Measurements from ENCODE around the gene MEIS2. TPM values are rescaled to one million over a fixed set of nuclear protein-coding genes. Genes with fewer than 3 reads are reported as not detected.
A peak's percentile ranks its signal among the peaks of the same experiment; 100 is the strongest.

The MEIS2 gene
- total and polyA plus RNA-seq, 2 of the 13 experiments (the other 11 are each of a cell fraction or from before 2014, with no cell fraction given): 10.7 to 12.4 TPM

- TF ChIP-seq FOXA1 (IDR thresholded peaks at IDR 0.05) (no peak), FOXA1 (CRISPR knock-in tag; IDR thresholded peaks at IDR 0.05) (no peak), ZNF773 (CRISPR knock-in tag; IDR thresholded peaks at IDR 0.05; ENCODE audit: borderline replicate concordance) (no peak), SATB2 (CRISPR knock-in tag; IDR thresholded peaks at IDR 0.05) (no peak), NFE2L1 (CRISPR knock-in tag; IDR thresholded peaks at IDR 0.05; ENCODE audit: borderline replicate concordance) (no peak), ESRRA (CRISPR knock-in tag; IDR thresholded peaks at IDR 0.05; ENCODE audit: low read depth) (no peak), HNRNPLL (IDR thresholded peaks at IDR 0.05; ENCODE audit: low read depth, low read length, poor library complexity, severe bottlenecking) (no peak), SAFB2 (CRISPR knock-in tag; IDR thresholded peaks at IDR 0.05; ENCODE audit: borderline replicate concordance, low read depth) (no peak), ZNF224 (CRISPR knock-in tag; IDR thresholded peaks at IDR 0.05) (no peak), MED1 (CRISPR knock-in tag; IDR thresholded peaks at IDR 0.05) (no peak), ZNF335 (CRISPR knock-in tag; IDR thresholded peaks at IDR 0.05) (no peak), TBL1XR1 (IDR thresholded peaks at IDR 0.05; ENCODE audit: borderline replicate concordance, low read length, partially characterized antibody) (peak; percentile 28), RCOR2 (CRISPR knock-in tag; IDR thresholded peaks at IDR 0.05) (no peak), BHLHE40 (IDR thresholded peaks at IDR 0.05; ENCODE audit: low read length) (no peak), ZNF713 (CRISPR knock-in tag; IDR thresholded peaks at IDR 0.05) (no peak), FOXA3 (CRISPR knock-in tag; IDR thresholded peaks at IDR 0.05) (no peak), ZNF30 (CRISPR knock-in tag; IDR thresholded peaks at IDR 0.05) (no peak), KLF15 (CRISPR knock-in tag; IDR thresholded peaks at IDR 0.05; ENCODE audit: borderline replicate concordance) (no peak), ZNF792 (CRISPR knock-in tag; IDR thresholded peaks at IDR 0.05) (no peak), CCDC6 (CRISPR knock-in tag; IDR thresholded peaks at IDR 0.05) (no peak), ZNF350 (CRISPR knock-in tag; IDR thresholded peaks at IDR 0.05; ENCODE audit: borderline replicate concordance, low read depth) (no peak), TMF1 (CRISPR knock-in tag; IDR thresholded peaks at IDR 0.05; ENCODE audit: low read depth) (no peak), ZSCAN31 (CRISPR knock-in tag; IDR thresholded peaks at IDR 0.05; ENCODE audit: low read depth) (no peak), KAT2B (IDR thresholded peaks at IDR 0.05; ENCODE audit: borderline replicate concordance, low read depth, low read length) (no peak), ZNF367 (CRISPR knock-in tag; IDR thresholded peaks at IDR 0.05; ENCODE audit: borderline replicate concordance) (no peak), ZNF878 (CRISPR knock-in tag; IDR thresholded peaks at IDR 0.05) (no peak), REPIN1 (CRISPR knock-in tag; IDR thresholded peaks at IDR 0.05; ENCODE audit: borderline replicate concordance, low read depth) (no peak), FOXK1 (CRISPR knock-in tag; IDR thresholded peaks at IDR 0.05; ENCODE audit: borderline replicate concordance, low read depth) (0 out of 2 replicates have a peak, but pooled peaks have one; percentile 7)
- TF ChIP-seq, protein P1, sequence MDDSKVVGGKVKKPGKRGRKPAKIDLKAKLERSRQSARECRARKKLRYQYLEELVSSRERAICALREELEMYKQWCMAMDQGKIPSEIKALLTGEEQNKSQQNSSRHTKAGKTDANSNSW (CRISPR knock-in tag; IDR thresholded peaks at IDR 0.05; ENCODE audit: borderline replicate concordance): no peak
- TF ChIP-seq, protein P2, sequence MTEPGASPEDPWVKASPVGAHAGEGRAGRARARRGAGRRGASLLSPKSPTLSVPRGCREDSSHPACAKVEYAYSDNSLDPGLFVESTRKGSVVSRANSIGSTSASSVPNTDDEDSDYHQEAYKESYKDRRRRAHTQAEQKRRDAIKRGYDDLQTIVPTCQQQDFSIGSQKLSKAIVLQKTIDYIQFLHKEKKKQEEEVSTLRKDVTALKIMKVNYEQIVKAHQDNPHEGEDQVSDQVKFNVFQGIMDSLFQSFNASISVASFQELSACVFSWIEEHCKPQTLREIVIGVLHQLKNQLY (CRISPR knock-in tag; IDR thresholded peaks at IDR 0.05): no peak
- TF ChIP-seq, protein P3, sequence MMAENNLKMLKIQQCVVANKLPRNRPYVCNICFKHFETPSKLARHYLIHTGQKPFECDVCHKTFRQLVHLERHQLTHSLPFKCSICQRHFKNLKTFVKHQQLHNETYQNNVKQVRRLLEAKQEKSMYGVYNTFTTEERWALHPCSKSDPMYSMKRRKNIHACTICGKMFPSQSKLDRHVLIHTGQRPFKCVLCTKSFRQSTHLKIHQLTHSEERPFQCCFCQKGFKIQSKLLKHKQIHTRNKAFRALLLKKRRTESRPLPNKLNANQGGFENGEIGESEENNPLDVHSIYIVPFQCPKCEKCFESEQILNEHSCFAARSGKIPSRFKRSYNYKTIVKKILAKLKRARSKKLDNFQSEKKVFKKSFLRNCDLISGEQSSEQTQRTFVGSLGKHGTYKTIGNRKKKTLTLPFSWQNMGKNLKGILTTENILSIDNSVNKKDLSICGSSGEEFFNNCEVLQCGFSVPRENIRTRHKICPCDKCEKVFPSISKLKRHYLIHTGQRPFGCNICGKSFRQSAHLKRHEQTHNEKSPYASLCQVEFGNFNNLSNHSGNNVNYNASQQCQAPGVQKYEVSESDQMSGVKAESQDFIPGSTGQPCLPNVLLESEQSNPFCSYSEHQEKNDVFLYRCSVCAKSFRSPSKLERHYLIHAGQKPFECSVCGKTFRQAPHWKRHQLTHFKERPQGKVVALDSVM (CRISPR knock-in tag; IDR thresholded peaks at IDR 0.05): no peak
These were observed at the start of gene MEIS2 (continued) for GRCh38 chr15:37100109-37100965.

Measured in HepG2 (cell line).